ENCODE results near the gene HCST.

GRCh38 chr19:35853038-35853756 lies 49.1 kb upstream of the HCST start:
- no peak for TF ChIP-seq POLR2A (IDR thresholded peaks at IDR 0.05; ENCODE audit: extremely low read depth, insufficient read length)
- no peak for TF ChIP-seq CTCF (IDR thresholded peaks at IDR 0.05; ENCODE audit: low read depth, low read length)
- TF ChIP-seq MYC (IDR thresholded peaks at IDR 0.05; ENCODE audit: low read depth, low read length) = no peak
- no peak for TF ChIP-seq MAX (IDR thresholded peaks at IDR 0.05; ENCODE audit: low read depth, low read length)

Data from NB4 (cell line).